ENCODE data around the gene SMYD3. TPM values are rescaled to one million over a fixed set of nuclear protein-coding genes. Genes with fewer than 3 reads are reported as not detected.

The SMYD3 gene
- polyA plus RNA-seq, 2 of the 4 experiments (the other 2 are of a cell fraction): 18.2 to 35.2 TPM

DNA sequence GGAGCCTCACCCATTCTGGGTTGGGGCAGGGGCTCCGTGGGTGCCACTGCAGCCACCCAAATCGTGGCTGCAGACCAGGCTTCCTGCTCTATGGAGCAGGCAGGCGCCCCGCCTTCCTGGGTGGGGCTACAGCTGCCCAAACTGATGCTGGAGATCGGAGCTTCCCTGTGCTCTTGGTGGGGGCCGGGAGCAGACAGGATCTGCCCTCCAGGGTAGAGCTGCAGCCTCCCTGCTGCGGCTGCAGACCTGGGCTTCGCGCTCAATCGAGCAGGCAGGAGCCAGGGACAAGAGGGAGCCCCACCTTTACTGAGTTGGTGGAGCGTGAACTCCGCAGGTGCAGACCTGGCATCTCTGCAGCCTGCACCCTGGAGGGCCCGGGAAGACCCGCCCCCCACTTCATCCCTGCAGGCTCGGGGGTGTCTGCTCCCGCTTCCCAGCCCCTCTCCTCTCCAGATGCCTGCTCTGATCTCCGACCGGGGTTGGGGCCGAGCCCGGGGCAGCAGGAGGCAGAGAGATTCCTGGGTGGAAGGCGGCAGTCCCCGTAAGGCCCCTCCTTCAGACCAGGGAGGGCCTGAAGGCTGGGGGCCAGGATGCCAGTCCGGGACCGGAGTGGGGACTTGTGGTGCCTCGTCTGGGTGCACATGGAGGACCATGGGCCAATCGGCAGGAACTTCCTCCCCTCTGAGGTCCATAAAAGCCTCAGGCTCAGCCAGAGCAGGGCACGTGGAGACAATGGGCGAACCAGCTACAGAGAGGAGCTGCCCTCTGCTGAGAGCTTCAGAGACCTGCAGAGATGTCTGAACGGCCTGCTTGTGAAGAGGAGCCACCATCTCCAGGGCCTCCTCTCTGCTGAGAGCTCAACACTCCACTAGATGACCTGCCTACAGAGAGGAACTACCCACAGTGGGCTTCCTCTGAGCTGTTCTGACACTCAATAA lies 359.3 kb downstream of the SMYD3 start:
- Histone ChIP-seq H3K4me1 (peaks cover 1% of the 10 kb centered on the region; the same call in 2 of the 3 replicates), H3K27ac (no peak overlapping the region), H3K9me3 (no peaks in the 10 kb centered on the region), H3K4me3 (no peak overlapping the region), H3K4me2 (no peak overlapping the region)
- WGBS (ENCODE audit: missing lambda C conversion rate): 92% methylated on average over 10 of the region's 29 CpGs
- ATAC-seq: peak in 1 of 2 experiments; percentile 26; a peak in 1 of 6 replicates
- ChIA-PET POLR2A (no interaction called here), CTCF (interaction anchor here (1.4 kb wide), 1 partner anchor 9 kb away, joined by 3 read pairs; no protein-coding TSS in a partner anchor)
- no peak for FAIRE-seq
- DNase-seq (ENCODE audit: low read depth in 1 of 2, low spot score in 1 of 2): no peak
- TF ChIP-seq, protein P1, sequence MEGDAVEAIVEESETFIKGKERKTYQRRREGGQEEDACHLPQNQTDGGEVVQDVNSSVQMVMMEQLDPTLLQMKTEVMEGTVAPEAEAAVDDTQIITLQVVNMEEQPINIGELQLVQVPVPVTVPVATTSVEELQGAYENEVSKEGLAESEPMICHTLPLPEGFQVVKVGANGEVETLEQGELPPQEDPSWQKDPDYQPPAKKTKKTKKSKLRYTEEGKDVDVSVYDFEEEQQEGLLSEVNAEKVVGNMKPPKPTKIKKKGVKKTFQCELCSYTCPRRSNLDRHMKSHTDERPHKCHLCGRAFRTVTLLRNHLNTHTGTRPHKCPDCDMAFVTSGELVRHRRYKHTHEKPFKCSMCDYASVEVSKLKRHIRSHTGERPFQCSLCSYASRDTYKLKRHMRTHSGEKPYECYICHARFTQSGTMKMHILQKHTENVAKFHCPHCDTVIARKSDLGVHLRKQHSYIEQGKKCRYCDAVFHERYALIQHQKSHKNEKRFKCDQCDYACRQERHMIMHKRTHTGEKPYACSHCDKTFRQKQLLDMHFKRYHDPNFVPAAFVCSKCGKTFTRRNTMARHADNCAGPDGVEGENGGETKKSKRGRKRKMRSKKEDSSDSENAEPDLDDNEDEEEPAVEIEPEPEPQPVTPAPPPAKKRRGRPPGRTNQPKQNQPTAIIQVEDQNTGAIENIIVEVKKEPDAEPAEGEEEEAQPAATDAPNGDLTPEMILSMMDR (IDR thresholded peaks at IDR 0.05): no peak
- no peak for TF ChIP-seq POLR2AphosphoS2 (conservative IDR thresholded peaks at IDR 0.05; ENCODE audit: low read length)
- TF ChIP-seq, protein P2, sequence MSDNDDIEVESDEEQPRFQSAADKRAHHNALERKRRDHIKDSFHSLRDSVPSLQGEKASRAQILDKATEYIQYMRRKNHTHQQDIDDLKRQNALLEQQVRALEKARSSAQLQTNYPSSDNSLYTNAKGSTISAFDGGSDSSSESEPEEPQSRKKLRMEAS (IDR thresholded peaks at IDR 0.05): no peak
- TF ChIP-seq KDM1A (IDR thresholded peaks at IDR 0.05; ENCODE audit: low read depth): no peak
- TF ChIP-seq CHD2 (IDR thresholded peaks at IDR 0.05; ENCODE audit: low read length, partially characterized antibody): no peak
- TF ChIP-seq ZFP36 (IDR thresholded peaks at IDR 0.05; ENCODE audit: borderline replicate concordance, partially characterized antibody): no peak

DNA sequence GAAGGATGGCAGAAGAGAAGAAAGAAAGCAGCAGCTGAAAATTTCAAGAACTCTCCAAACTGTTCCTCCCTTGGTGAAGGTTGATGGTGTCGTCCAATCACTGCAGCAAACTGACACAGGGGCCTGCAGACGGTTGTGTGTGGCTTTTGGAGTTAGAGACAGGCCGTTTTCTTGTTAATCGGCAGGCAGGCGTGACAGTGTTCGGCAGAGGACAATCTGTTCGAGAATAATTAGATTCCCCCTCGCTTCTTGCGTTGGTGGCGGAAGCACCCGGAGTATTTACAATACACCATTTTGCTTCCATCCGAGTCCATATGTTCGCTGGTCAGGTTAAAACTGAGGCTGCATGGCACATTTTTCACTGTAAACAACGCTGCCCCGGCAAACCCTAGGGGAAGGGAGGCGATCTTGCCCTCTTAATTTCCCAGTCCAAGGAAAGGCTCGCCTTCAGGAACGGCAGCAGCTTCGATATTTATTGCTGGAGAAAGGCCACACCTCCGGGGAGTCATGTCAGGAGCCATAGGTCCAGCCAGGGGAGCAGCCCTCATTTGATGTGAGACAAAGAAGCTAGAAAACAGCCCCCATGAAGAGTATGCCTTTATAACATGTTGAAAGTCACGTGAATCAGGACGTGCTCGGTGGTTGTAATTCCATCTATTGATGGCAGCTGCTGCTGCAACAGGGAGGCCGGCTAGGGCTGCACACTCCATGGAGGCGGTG lies 360.1 kb downstream of the SMYD3 start:
- no peak for DNase-seq (ENCODE audit: low read depth in 1 of 2, low spot score in 1 of 2)
- FAIRE-seq: no peak
- WGBS (ENCODE audit: missing lambda C conversion rate): 95% methylated on average over 24 of the region's 25 CpGs
- CTCF ChIA-PET: no interaction called here
- Histone ChIP-seq H3K9me3 (no peaks in the 10 kb centered on the region), H3K4me2 (no peak overlapping the region), H3K4me1 (peaks cover 9% of the 10 kb centered on the region), H3K4me3 (no peak overlapping the region), H3K27ac (no peak overlapping the region)
- ATAC-seq: no peak
- TF ChIP-seq EHMT2 (IDR thresholded peaks at IDR 0.05; ENCODE audit: low read depth): no peak
- no peak for TF ChIP-seq HEYL (CRISPR knock-in tag; IDR thresholded peaks at IDR 0.05)
- TF ChIP-seq, protein P2 (IDR thresholded peaks at IDR 0.05): no peak
- no peak for TF ChIP-seq ESRRA (IDR thresholded peaks at IDR 0.05; ENCODE audit: borderline replicate concordance, low read length)
- TF ChIP-seq BHLHE40 (IDR thresholded peaks at IDR 0.05; ENCODE audit: low read depth, low read length): no peak
- TF ChIP-seq, protein P3, sequence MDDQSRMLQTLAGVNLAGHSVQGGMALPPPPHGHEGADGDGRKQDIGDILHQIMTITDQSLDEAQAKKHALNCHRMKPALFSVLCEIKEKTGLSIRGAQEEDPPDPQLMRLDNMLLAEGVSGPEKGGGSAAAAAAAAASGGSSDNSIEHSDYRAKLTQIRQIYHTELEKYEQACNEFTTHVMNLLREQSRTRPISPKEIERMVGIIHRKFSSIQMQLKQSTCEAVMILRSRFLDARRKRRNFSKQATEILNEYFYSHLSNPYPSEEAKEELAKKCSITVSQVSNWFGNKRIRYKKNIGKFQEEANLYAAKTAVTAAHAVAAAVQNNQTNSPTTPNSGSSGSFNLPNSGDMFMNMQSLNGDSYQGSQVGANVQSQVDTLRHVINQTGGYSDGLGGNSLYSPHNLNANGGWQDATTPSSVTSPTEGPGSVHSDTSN (IDR thresholded peaks at IDR 0.05): no peak
- no peak for TF ChIP-seq KDM1A (IDR thresholded peaks at IDR 0.05; ENCODE audit: low read depth)
- TF ChIP-seq CEBPB (IDR thresholded peaks at IDR 0.05): no peak
- TF ChIP-seq HDAC2 (IDR thresholded peaks at IDR 0.05): no peak
- POLR2A ChIA-PET: no interaction called here

DNA sequence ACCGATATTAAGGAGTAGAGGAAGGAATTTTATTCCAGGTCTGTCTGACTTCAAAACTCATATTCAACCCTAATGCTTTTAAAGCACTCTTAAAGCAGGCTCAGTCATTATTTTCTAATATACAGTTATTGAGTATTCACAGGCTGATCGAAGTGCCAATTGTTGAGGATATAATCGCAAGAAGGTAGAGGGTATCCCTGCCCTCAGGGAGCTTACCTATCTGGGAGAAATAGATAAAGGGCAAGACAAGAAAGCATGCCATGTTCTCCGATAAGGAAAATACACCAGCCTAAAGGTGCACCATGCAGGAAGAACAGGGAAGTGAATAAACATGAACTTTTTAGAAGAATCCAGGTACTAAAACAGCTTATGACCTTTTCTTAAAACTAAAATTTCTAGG lies 361.2 kb downstream of the SMYD3 start:
- Histone ChIP-seq H3K9me3 (no peaks in the 10 kb centered on the region), H3K27ac (no peak overlapping the region), H3K4me3 (no peak overlapping the region), H3K4me2 (no peak overlapping the region), H3K4me1 (peaks cover 20% of the 10 kb centered on the region)
- DNase-seq (ENCODE audit: low read depth in 1 of 2, low spot score in 1 of 2) (no peak), FAIRE-seq (no peak), ATAC-seq (no peak)
- TF ChIP-seq, protein P2 (IDR thresholded peaks at IDR 0.05): no peak
- TF ChIP-seq NPAS2 (CRISPR knock-in tag; IDR thresholded peaks at IDR 0.05; ENCODE audit: borderline replicate concordance) (no peak), SREBF2 (IDR thresholded peaks at IDR 0.05) (no peak), ZC3H11A (IDR thresholded peaks at IDR 0.05) (no peak), MAZ (IDR thresholded peaks at IDR 0.05; ENCODE audit: borderline replicate concordance, low read depth, low read length) (no peak), TP53 (CRISPR knock-in tag; IDR thresholded peaks at IDR 0.05) (no peak), NR3C1 (IDR thresholded peaks at IDR 0.05) (no peak)
- TF ChIP-seq, protein P4, sequence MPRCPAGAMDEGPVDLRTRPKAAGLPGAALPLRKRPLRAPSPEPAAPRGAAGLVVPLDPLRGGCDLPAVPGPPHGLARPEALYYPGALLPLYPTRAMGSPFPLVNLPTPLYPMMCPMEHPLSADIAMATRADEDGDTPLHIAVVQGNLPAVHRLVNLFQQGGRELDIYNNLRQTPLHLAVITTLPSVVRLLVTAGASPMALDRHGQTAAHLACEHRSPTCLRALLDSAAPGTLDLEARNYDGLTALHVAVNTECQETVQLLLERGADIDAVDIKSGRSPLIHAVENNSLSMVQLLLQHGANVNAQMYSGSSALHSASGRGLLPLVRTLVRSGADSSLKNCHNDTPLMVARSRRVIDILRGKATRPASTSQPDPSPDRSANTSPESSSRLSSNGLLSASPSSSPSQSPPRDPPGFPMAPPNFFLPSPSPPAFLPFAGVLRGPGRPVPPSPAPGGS (IDR thresholded peaks at IDR 0.05): no peak
- ChIA-PET CTCF (no interaction called here), POLR2A (no interaction called here)
- 94% methylated on average over 4 of the region's 4 CpGs for WGBS (ENCODE audit: missing lambda C conversion rate)
